Hematopoietic multipotent progenitor cell treated with erythropoietin and hydrocortisone succinate and interleukin-3 and kit ligand, for 17 days (in vitro differentiated cells): ENCODE data around the gene LRG1.

ENCODE experiments used
- DNase-seq: peaks from one replicate; pipeline ENCODE4 v3.0.0-alpha.2; 2015; ENCODE audit warnings: low spot score

LRG1 gene

GRCh38 chr19:4493104-4493928 lies 46.5 kb downstream of the LRG1 start:
- DNase-seq, result no peak

- DNase-seq, result no peak
These were observed 47.3 kb downstream of the LRG1 start for GRCh38 chr19:4492337-4493103.

GRCh38 chr19:4491446-4491845 lies 48.4 kb downstream of the LRG1 start:
- DNase-seq, result no peak

- no peak for DNase-seq
These were observed 51.3 kb downstream of the LRG1 start for GRCh38 chr19:4488496-4488895.

GRCh38 chr19:4487572-4487971 lies 52.3 kb downstream of the LRG1 start:
- DNase-seq, result no peak
